Prostate gland (tissue), 2 donors: ENCODE data around the gene LACC1. TPM values are rescaled to one million over a fixed set of nuclear protein-coding genes. Genes with fewer than 3 reads are reported as not detected.
A peak's percentile ranks its signal among the peaks of the same experiment; 100 is the strongest.

Source experiments
- DNase-seq: peaks from one replicate; pipeline ENCODE4 v3.0.0-alpha.2; 2019; ENCODE audit warnings: low spot score
- H3K27ac ChIP-seq, 2 donors: fragments of 200-600 bp; sonication (generic); 2 replicates each; pipeline ENCODE4 v1.5.1; 2017 to 2019
- H3K27me3 ChIP-seq: fragments of 200-600 bp; sonication (generic); replicated peaks from 2 replicates; pipeline ENCODE4 v1.5.1; 2019; ENCODE audit not compliant: insufficient read depth
- H3K36me3 ChIP-seq, 2 donors: fragments of 200-600 bp; sonication (generic); 1 replicate in 1 of 2; 2 replicates in 1 of 2; pipeline versions ENCODE4 v1.5.1 to v1.8.1; 2017 to 2019
- H3K4me1 ChIP-seq: fragments of 200-600 bp; sonication (generic); replicated peaks from 2 replicates; pipeline ENCODE4 v1.5.1; 2019
- H3K4me3 ChIP-seq, 2 donors: fragments of 200-600 bp; sonication (generic); 2 replicates each; pipeline ENCODE4 v1.5.1; 2017 to 2019
- H3K9me3 ChIP-seq: fragments of 200-600 bp; sonication (generic); 2 replicates; pipeline ENCODE4 v1.5.1; 2017
- CTCF ChIP-seq, 4 experiments: fragments of 200-600 bp in 2 of 4; fragments of 450-650 bp in 2 of 4; sonication (generic) in 2 of 4; IDR thresholded peaks; 1 replicate in 3 of 4; 2 replicates in 1 of 4; pipeline ENCODE4 v1.5.1; 2016 to 2019; ENCODE audit warnings: antibody characterized with exemption in 4 of 4, mild to moderate bottlenecking in 2 of 4, moderate library complexity in 2 of 4
- POLR2A ChIP-seq: fragments of 450-650 bp; IDR thresholded peaks from one replicate; pipeline ENCODE4 v1.6.1; 2016; ENCODE audit warnings: antibody characterized with exemption, mild to moderate bottlenecking
- POLR2AphosphoS5 ChIP-seq: sonication (generic); formaldehyde crosslinking; IDR thresholded peaks from one replicate; pipeline ENCODE4 v1.6.1; 2017; ENCODE audit warnings: antibody characterized with exemption
- WGBS: methylation state at CpG from one replicate; pipeline ENCODE4 v1.1.5; 2018; 5-methylcytosine and 5-hydroxymethylcytosine counted together
- intact Hi-C: fragments of 100-400 bp; cut with DNase I; formaldehyde crosslinking; loops from one replicate; pipeline ENCODE4 v1.14.2; 2022
- total RNA-seq, 2 donors: library from RNA; depleted of rRNA; stranded (reverse); fragments of >200 nt; gene quantifications; one replicate each; pipeline ENCODE4 v1.1.0, GENCODE V29; 2016

Gene LACC1
- total RNA-seq, 2 donors from 2014 or later: 8.6 to 27.8 TPM

- Histone ChIP-seq H3K4me3 (no peak overlapping the region), H3K9me3 (no peaks in the 10 kb centered on the region), H3K27me3 (no peaks in the 10 kb centered on the region), H3K27ac (no peak overlapping the region), H3K36me3 (no peaks in the 10 kb centered on the region), H3K4me1 (peaks cover 6% of the 10 kb centered on the region)
- no peak for DNase-seq
- intact Hi-C loops: loop anchor here (5.0 to 10.0 kb wide), 2 partner anchors 793 to 1280 kb away; no protein-coding TSS in a partner anchor
- no peak for TF ChIP-seq POLR2A
- TF ChIP-seq POLR2AphosphoS5: no peak
- no peak for TF ChIP-seq CTCF (IDR thresholded peaks at IDR 0.05)
These were observed 2.4 kb upstream of the LACC1 start for GRCh38 chr13:43877326-43877725.

GRCh38 chr13:43877766-43878165, 1.9 kb upstream of the LACC1 start:
- no peak for DNase-seq
- WGBS: 89% methylated on average over 1 of the region's 1 CpG
- Histone ChIP-seq H3K27ac (no peak overlapping the region), H3K27me3 (no peaks in the 10 kb centered on the region), H3K36me3 (no peaks in the 10 kb centered on the region), H3K9me3 (no peaks in the 10 kb centered on the region), H3K4me1 (peaks cover 6% of the 10 kb centered on the region), H3K4me3 (no peak overlapping the region)
- TF ChIP-seq POLR2A: no peak
- intact Hi-C loops: loop anchor here (5.0 to 10.0 kb wide), 2 partner anchors 793 to 1280 kb away; no protein-coding TSS in a partner anchor

GRCh38 chr13:43878892-43879754, 581 bp upstream of the LACC1 start, which contains the start of gene CCDC122:
Gene CCDC122 (minus strand): TSS chr13:43879740. CDS start chr13:43869376, 10,364 bp downstream.
- H3K4me1 ChIP-seq: peaks cover 6% of the 10 kb centered on the region
- H3K27me3 ChIP-seq: no peaks in the 10 kb centered on the region
- no peaks in the 10 kb centered on the region for H3K9me3 ChIP-seq
- peak within 1 kb of the TSS; percentile 80 for H3K4me3 ChIP-seq
- intact Hi-C loops: loop anchor here (5.0 to 10.0 kb wide), 2 partner anchors 794 to 1282 kb away; no protein-coding TSS in a partner anchor
- H3K27ac ChIP-seq: peak within 1 kb of the TSS; percentile 96 to 97
- TF ChIP-seq CTCF (IDR thresholded peaks at IDR 0.05) (no peak), POLR2A (peak; percentile 68), POLR2AphosphoS5 (peak; percentile 32)
- peak; percentile 78 for DNase-seq
- H3K36me3 ChIP-seq: no peaks in the 10 kb centered on the region
- under 1% methylated on average over 78 of the region's 78 CpGs for WGBS

- Histone ChIP-seq H3K4me1 (peaks cover 6% of the 10 kb centered on the region), H3K27me3 (no peaks in the 10 kb centered on the region), H3K36me3 (no peaks in the 10 kb centered on the region), H3K4me3 (peak overlapping the region; percentile 80), H3K9me3 (no peaks in the 10 kb centered on the region), H3K27ac (peak overlapping the region; percentile 96 to 97)
- intact Hi-C loops: no loop called here
- WGBS: 45% methylated on average over 15 of the region's 15 CpGs
- no peak for TF ChIP-seq POLR2AphosphoS5
- TF ChIP-seq POLR2A: no peak
- TF ChIP-seq CTCF (IDR thresholded peaks at IDR 0.05): no peak
- DNase-seq: no peak
These were observed 631 bp downstream of the LACC1 start for GRCh38 chr13:43880214-43880855.

GRCh38 chr13:43880926-43881325, 1.2 kb downstream of the LACC1 start:
- no peak for TF ChIP-seq CTCF (IDR thresholded peaks at IDR 0.05)
- no peak for TF ChIP-seq POLR2AphosphoS5
- no peak for TF ChIP-seq POLR2A
- no peaks in the 10 kb centered on the region for H3K36me3 ChIP-seq
- intact Hi-C loops: no loop called here
- H3K27me3 ChIP-seq: no peaks in the 10 kb centered on the region
- DNase-seq: no peak
- no peaks in the 10 kb centered on the region for H3K9me3 ChIP-seq
- H3K27ac ChIP-seq: no peak overlapping the region
- H3K4me1 ChIP-seq: peaks cover 6% of the 10 kb centered on the region
- no peak overlapping the region for H3K4me3 ChIP-seq
